K562 (cell line): Measurements from ENCODE around the gene KIF1A. TPM values are rescaled to one million over a fixed set of nuclear protein-coding genes. Genes with fewer than 3 reads are reported as not detected.
"Not testable (repeated sequence)": the region's sequence is repeated elsewhere in the genome, so short reads cannot be mapped to it uniquely, and the experiment has no call there.

ENCODE experiments used
- ATAC-seq: fragments of 200-7000 bp; cut with Tn5 transposase; 3 replicates; pipeline ENCODE4 v1.9.1; 2020; ENCODE audit warnings: moderate library complexity
- BruUV-seq: library from RNA; stranded (reverse); fragments of 400-500 nt; replicated peaks from 2 replicates; lab custom pipeline; 2021; lab: Mats Ljungman, UMichigan
- CTCF ChIA-PET: fragments of 300-600 bp; formaldehyde crosslinking; extraction: SDS; loops from one replicate; lab custom pipeline; 2021; ENCODE audit warnings: low intra/inter-chr PET ratio; lab: Yijun Ruan, JAX
- POLR2A ChIA-PET: fragments of 300-600, 350-650 bp; sonication (Branson Sonifier 250); formaldehyde crosslinking; extraction: SDS; loops from one replicate; lab custom pipeline; 2021; ENCODE audit warnings: antibody characterized with exemption, inconsistent platforms; lab: Yijun Ruan, JAX
- DNase-seq, 4 experiments: peaks; one replicate each; pipeline versions ENCODE4 v3.0.0 to v3.0.0-alpha.2; 2011 to 2018; ENCODE audit warnings: low spot score in 3 of 4, mixed read lengths in 3 of 4; ENCODE audit errors: extremely low read depth in 1 of 4
- FAIRE-seq: peaks from 2 replicates; lab custom pipeline; 2011; peaks lifted over from hg19 to GRCh38; lab: Jason Lieb, UNC
- H2AFZ ChIP-seq: 2 replicates; pipeline ENCODE4 v1.6.0; 2011; ENCODE audit warnings: low read depth, low read length, control low read depth, inconsistent platforms
- H3K27ac ChIP-seq: fragments of 200-600 bp; 3 replicates; pipeline ENCODE4 v1.8.0; 2011; ENCODE audit warnings: low read depth, mild to moderate bottlenecking, control low read depth, inconsistent platforms, low read length, moderate library complexity, mixed read lengths; ENCODE audit errors: extremely low read depth
- H3K27me3 ChIP-seq, 2 experiments: fragments of 300-600 bp in 1 of 2; 2 replicates in 1 of 2; 3 replicates in 1 of 2; pipeline versions ENCODE4 v1.6.0 to v1.8.0; 2011; ENCODE audit warnings: inconsistent platforms in 2 of 2, low read length in 2 of 2, mild to moderate bottlenecking in 1 of 2, mixed read lengths in 1 of 2, moderate library complexity in 1 of 2; ENCODE audit not compliant: control insufficient read depth in 2 of 2, insufficient read depth in 2 of 2
- H3K36me3 ChIP-seq: fragments of 300-600 bp; 3 replicates; pipeline ENCODE4 v1.8.0; 2011; ENCODE audit warnings: mild to moderate bottlenecking, low read length, inconsistent platforms; ENCODE audit not compliant: control insufficient read depth, insufficient read depth
- H3K4me1 ChIP-seq, 2 experiments: fragments of 200-600 bp in 1 of 2; replicated peaks in 1 of 2; 2 replicates in 1 of 2; 3 replicates in 1 of 2; pipeline versions ENCODE4 v1.5.1 to v1.8.0; 2011; ENCODE audit warnings: inconsistent platforms in 2 of 2, low read length in 2 of 2, mild to moderate bottlenecking in 1 of 2, mixed read lengths in 1 of 2, moderate library complexity in 1 of 2; ENCODE audit not compliant: control insufficient read depth in 2 of 2, insufficient read depth in 2 of 2
- H3K4me2 ChIP-seq: 2 replicates; pipeline ENCODE4 v1.6.1; 2011; ENCODE audit warnings: low read length, control low read depth, inconsistent platforms, mixed read lengths; ENCODE audit not compliant: insufficient read depth
- H3K4me3 ChIP-seq: fragments of 200-600 bp; sonication (generic), shearing (Covaris generic); 2 replicates; pipeline ENCODE4 v1.5.1; 2016; ENCODE audit warnings: control low read depth, inconsistent platforms
- H3K79me2 ChIP-seq: fragments of 200-600 bp; 3 replicates; pipeline ENCODE4 v1.8.0; 2011; ENCODE audit warnings: low read length, inconsistent platforms; ENCODE audit not compliant: control insufficient read depth, insufficient read depth
- H3K9ac ChIP-seq, 2 experiments: 2 replicates each; pipeline versions ENCODE4 v1.6.0 to v1.6.1; 2011; ENCODE audit warnings: low read depth in 2 of 2, low read length in 2 of 2, control low read depth in 1 of 2, inconsistent platforms in 1 of 2, mild to moderate bottlenecking in 1 of 2, mixed read lengths in 1 of 2; ENCODE audit not compliant: insufficient read depth in 1 of 2
- H3K9me1 ChIP-seq: one replicate; pipeline ENCODE4 v1.6.0; 2011; ENCODE audit warnings: inconsistent platforms, mild to moderate bottlenecking, low read length, moderate library complexity; ENCODE audit not compliant: control insufficient read depth, insufficient read depth
- H3K9me3 ChIP-seq: replicated peaks from 2 replicates; pipeline ENCODE4 v1.5.1; 2011; ENCODE audit warnings: low read depth, low read length, inconsistent platforms; ENCODE audit not compliant: control insufficient read depth, insufficient read depth
- H4K20me1 ChIP-seq: replicated peaks from 2 replicates; pipeline ENCODE4 v1.6.1; 2011; ENCODE audit warnings: low read length, inconsistent platforms, mixed read lengths; ENCODE audit not compliant: control insufficient read depth, insufficient read depth
- WGBS: fragments of 100-300 bp; shearing (Covaris generic); methylation state at CpG from one replicate; pipeline ENCODE4 v1.1.6; 2016; ENCODE audit warnings: low coverage, mixed read lengths; ENCODE audit not compliant: insufficient coverage; ENCODE audit errors: missing lambda C conversion rate; 5-methylcytosine and 5-hydroxymethylcytosine counted together
- in situ Hi-C: fragments of 300-500 bp; cut with MboI; formaldehyde crosslinking; loops from 4 replicates; pipeline ENCODE4 v1.15.0; 2018; ENCODE audit warnings: inconsistent platforms, mixed read lengths
- intact Hi-C: fragments of 100-400 bp; cut with micrococcal nuclease; formaldehyde crosslinking; loops from 2 replicates; pipeline ENCODE4 v1.14.2; 2022
- polyA plus RNA-seq, 8 experiments: library from polyadenylated mRNA; depleted of rRNA in 4 of 8; stranded (reverse) in 5 of 8; unstranded in 3 of 8; fragments of >200 nt; fragmentation: Nextera tagmentation in 2 of 8; fragmentation: Illumina TruSeq in 1 of 8; extraction: Ambion mirVana in 2 of 8; extraction: Trizol in 1 of 8; gene quantifications; 2 replicates each; pipeline versions ENCODE4 v1.2.1 to v1.2.3, GENCODE V29; 2011 to 2014; ENCODE audit warnings: inconsistent platforms in 1 of 8, missing spikeins in 1 of 8
- total RNA-seq, 7 experiments: library from RNA; depleted of rRNA in 6 of 7; stranded (reverse); fragments of >200 nt in 6 of 7; fragmentation: Illumina TruSeq in 2 of 7; extraction: Trizol in 2 of 7; gene quantifications; 2 replicates each; pipeline versions ENCODE4 v1.2.1 to v1.2.3, GENCODE V29; 2011 to 2021; ENCODE audit warnings: low replicate concordance in 1 of 7

The KIF1A gene
- total and polyA plus RNA-seq, 9 of the 15 experiments (the other 6 are each of a cell fraction or from before 2014, with no cell fraction given) = 0.07 to 1.4 (median 0.45) TPM; not detected in 2

DNA sequence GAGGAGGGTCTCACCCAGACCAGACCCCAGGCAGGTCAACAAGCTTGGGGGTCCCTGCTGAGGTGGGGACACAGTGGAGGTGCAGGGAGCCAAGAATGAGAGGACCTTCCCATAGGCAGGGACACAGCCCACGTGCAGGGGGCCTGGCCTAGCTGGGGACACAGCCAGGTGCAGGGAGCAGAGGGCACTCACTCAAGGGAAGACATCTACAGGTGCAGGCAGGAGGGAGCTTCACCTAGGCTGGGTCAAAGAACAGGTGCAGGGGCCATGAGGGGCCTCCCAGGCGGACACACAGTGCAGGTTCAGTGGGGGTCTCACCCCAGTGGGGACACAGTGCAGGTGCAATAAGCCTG, 129.0 kb downstream of the KIF1A start:
- H3K36me3 ChIP-seq, ATAC-seq, H3K9ac ChIP-seq, in situ Hi-C loops, DNase-seq, H3K79me2 ChIP-seq, H3K9me3 ChIP-seq, H3K4me1 ChIP-seq, H4K20me1 ChIP-seq, FAIRE-seq, H3K27ac ChIP-seq, H3K9me1 ChIP-seq, CTCF ChIA-PET, H2AFZ ChIP-seq, POLR2A ChIA-PET, intact Hi-C loops, H3K4me3 ChIP-seq, H3K4me2 ChIP-seq, BruUV-seq: not testable (repeated sequence)
- no CpG with 5 or more reads among the region's 2 CpGs for WGBS
- peaks cover 0 to 20% of the 10 kb centered on the region in 2 experiments; a peak in 2 of 5 replicates for H3K27me3 ChIP-seq

DNA sequence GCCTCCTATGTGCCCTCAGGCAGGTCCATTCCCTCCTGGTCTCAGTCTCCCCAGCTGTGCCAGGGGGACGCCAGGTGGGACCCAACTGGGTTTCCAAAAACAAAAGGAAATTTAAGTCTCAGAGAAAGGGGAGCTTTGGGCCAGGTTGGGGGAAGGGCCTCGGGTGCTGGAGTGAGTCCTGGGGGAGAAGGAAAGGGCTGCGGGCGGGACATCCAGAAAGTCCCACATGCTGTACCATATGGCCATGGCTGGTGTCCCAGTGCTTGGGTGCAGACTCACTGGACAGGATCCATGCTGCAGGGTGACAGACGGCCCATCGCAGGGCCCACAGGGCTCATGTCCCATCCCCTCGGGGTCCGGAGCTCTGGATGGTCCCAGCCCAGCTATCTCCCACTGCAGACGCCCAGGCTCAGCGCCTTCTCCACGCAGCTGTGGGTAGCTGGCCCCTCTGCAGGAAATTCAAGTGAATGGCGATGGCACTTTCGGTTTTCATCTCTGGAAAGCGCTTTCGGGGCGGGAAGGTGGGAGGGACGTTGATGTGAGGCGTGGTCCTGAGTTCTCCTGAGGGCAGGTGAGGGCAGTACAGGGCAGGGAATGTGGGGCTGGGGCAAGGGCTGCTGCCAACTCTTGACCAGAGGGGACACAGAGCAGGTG, 129.5 kb downstream of the KIF1A start:
- H3K4me1 ChIP-seq, H3K27ac ChIP-seq, H3K79me2 ChIP-seq, H2AFZ ChIP-seq, H3K9me3 ChIP-seq, ATAC-seq, H3K4me3 ChIP-seq, intact Hi-C loops, H3K4me2 ChIP-seq, H3K9me1 ChIP-seq, H3K9ac ChIP-seq, H3K36me3 ChIP-seq, FAIRE-seq, BruUV-seq, H4K20me1 ChIP-seq, DNase-seq, in situ Hi-C loops, CTCF ChIA-PET: not testable (repeated sequence)
- peaks cover 0 to 25% of the 10 kb centered on the region in 2 experiments; a peak in 3 of 5 replicates for H3K27me3 ChIP-seq
- 0% methylated on average over 1 of the region's 18 CpGs for WGBS
- POLR2A ChIA-PET = interaction anchor here (0.6 kb wide), 1 partner anchor 114 kb away, joined by 3 read pairs; no protein-coding TSS in a partner anchor
